Peyer's patch (tissue), 4 donors: ENCODE measurements around the gene COL23A1.

Experiments
- CTCF ChIP-seq, 6 experiments: fragments of 450-650 bp in 4 of 6; fragments of 200-600 bp in 2 of 6; sonication (generic) in 1 of 6; IDR thresholded peaks; one replicate each; pipeline ENCODE4 v1.5.1; 2017 to 2019; ENCODE audit warnings: antibody characterized with exemption in 6 of 6, mild to moderate bottlenecking in 3 of 6, moderate library complexity in 1 of 6
- POLR2A ChIP-seq, 2 donors: fragments of 450-650 bp; IDR thresholded peaks; one replicate each; pipeline ENCODE4 v1.5.1; 2017; ENCODE audit warnings: antibody characterized with exemption in 2 of 2, mild to moderate bottlenecking in 2 of 2, moderate library complexity in 2 of 2

- TF ChIP-seq CTCF (IDR thresholded peaks at IDR 0.05) (no peak), POLR2A (IDR thresholded peaks at IDR 0.05) (no peak)
Observed at GRCh38 chr5:178436326-178436940, 153.8 kb downstream of the COL23A1 start.
